Measurements from ENCODE around the gene KCNT2. TPM values are rescaled to one million over a fixed set of nuclear protein-coding genes. Genes with fewer than 3 reads are reported as not detected.
"Not testable (repeated sequence)": the region's sequence is repeated elsewhere in the genome, so short reads cannot be mapped to it uniquely, and the experiment has no call there.

The KCNT2 gene
- total RNA-seq, 1 donor: 0.21 TPM

DNA sequence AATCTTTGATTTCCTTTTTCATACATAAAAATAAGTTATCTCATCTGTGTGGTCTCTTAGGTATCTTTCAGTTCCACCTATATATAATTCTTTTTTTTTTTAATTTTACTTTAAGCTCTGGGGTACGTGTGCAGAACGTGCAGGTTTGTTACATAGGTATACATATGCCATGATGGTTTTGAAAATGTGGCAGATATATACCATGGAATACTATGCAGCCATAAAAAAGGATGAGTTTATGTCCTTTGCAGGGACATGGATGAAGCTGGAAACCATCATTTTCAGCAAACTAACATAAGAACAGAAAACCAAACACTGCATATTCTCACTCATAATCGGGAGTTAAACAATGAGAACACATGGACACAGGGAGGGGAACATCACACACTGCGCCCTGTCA lies 345.2 kb downstream of the KCNT2 start:
- H3K4me1 ChIP-seq (ENCODE audit: insufficient read depth, low read length); H3K27me3 ChIP-seq (ENCODE audit: insufficient read depth, low read length); H3K9me3 ChIP-seq (ENCODE audit: low read depth, low read length); H3K4me3 ChIP-seq (ENCODE audit: low read length): not testable (repeated sequence)

DNA sequence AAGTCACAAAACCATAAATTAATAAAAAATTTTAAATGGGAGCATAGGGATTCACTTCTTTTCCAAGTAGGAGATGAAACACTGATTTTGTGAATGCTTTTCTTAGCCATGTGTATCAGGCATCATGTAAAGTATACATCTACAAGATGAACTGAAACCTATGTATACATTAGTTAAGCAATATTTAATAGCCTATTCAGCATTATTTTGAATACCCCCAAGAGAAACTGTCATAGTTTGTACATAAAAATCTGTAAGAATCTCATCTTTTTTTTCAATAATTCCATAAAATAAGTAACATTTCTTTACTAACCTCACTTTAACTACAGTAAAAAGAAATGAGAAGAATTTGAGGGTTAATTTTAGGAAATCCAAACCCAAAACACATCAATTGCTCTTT lies 348.0 kb downstream of the KCNT2 start:
- Histone ChIP-seq H3K4me1 (ENCODE audit: insufficient read depth, low read length) (no peaks in the 10 kb centered on the region), H3K9me3 (ENCODE audit: low read depth, low read length) (no peaks in the 10 kb centered on the region), H3K4me3 (ENCODE audit: low read length) (no peak overlapping the region), H3K27me3 (ENCODE audit: insufficient read depth, low read length) (no peaks in the 10 kb centered on the region)

- no peaks in the 10 kb centered on the region for H3K4me1 ChIP-seq (ENCODE audit: insufficient read depth, low read length)
Measured at GRCh38 chr1:196259316-196259715, 348.9 kb downstream of the KCNT2 start.

GRCh38 chr1:196255762-196256161 lies 352.5 kb downstream of the KCNT2 start:
- Histone ChIP-seq H3K4me3 (ENCODE audit: low read length) (no peak overlapping the region), H3K9me3 (ENCODE audit: low read depth, low read length) (no peaks in the 10 kb centered on the region), H3K27me3 (ENCODE audit: insufficient read depth, low read length) (no peaks in the 10 kb centered on the region), H3K4me1 (ENCODE audit: insufficient read depth, low read length) (no peaks in the 10 kb centered on the region)

More at GRCh38 chr1:196259316-196259715, 348.9 kb downstream of the KCNT2 start:
- H3K4me3 ChIP-seq (ENCODE audit: low read length): no peak overlapping the region
- no peaks in the 10 kb centered on the region for H3K27me3 ChIP-seq (ENCODE audit: insufficient read depth, low read length)
- no peaks in the 10 kb centered on the region for H3K9me3 ChIP-seq (ENCODE audit: low read depth, low read length)

DNA sequence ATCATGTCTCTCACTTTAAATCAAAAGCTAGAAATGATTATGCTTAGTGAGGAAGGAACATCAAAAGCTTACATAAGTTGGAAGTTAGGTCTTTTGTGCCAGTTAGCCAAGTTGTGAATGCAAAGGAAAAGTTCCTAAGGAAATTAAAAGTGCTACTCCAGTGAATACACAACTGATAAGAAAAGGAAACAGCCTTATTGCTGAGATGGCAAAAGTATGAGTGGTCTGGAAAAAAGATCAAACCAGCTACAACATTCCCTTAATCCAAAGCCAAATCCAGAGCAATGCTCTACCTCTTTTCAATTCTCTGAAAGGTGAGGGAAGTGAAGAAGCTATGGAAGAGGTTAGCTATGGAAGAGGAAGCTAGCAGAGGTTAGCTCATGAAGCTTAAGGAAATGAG lies 378.7 kb downstream of the KCNT2 start:
- Histone ChIP-seq H3K9me3 (ENCODE audit: low read depth, low read length) (no peaks in the 10 kb centered on the region), H3K27me3 (ENCODE audit: insufficient read depth, low read length) (no peaks in the 10 kb centered on the region), H3K4me1 (ENCODE audit: insufficient read depth, low read length) (no peaks in the 10 kb centered on the region), H3K4me3 (ENCODE audit: low read length) (no peak overlapping the region)

DNA sequence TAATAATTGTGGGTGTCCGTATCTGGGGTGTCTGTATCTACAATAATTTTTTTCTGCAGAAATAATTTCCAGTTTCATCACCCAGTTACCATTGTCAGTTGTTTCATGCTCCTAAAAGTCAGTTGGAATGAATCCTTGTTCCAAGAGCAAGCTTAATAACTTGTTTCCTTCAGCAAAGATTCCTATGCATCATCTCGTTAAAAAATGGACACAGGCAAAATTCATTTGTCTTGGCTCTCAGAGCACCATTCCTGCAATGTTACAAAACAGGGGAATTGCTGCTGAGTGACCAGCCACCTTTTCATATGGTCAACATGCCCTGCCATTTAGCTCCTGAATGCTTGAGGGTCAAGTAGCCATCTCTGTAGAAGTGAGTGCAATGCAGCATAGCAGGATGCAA lies 393.4 kb downstream of the KCNT2 start:
- Histone ChIP-seq H3K27me3 (ENCODE audit: insufficient read depth, low read length) (no peaks in the 10 kb centered on the region), H3K4me3 (ENCODE audit: low read length) (no peak overlapping the region), H3K4me1 (ENCODE audit: insufficient read depth, low read length) (no peaks in the 10 kb centered on the region), H3K9me3 (ENCODE audit: low read depth, low read length) (no peaks in the 10 kb centered on the region)

DNA sequence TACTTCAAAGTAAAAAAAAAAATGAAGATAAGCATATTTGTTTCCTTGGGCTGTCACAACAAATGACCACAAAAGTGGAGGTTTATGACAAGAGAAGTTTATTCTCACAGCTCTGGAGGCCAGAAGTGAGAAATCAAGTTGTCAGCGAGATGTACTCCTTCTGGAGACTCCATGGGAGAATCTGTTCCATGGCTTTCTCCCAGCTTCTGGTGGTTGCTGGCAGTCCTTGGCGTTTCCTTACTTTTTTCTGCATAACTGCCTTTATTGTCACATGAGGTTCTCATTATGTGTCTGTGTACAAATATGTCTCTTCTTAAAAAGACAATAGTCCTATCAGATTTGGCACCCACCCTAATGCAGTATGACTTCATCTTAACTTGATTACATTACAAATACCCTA lies 398.3 kb downstream of the KCNT2 start:
- no peaks in the 10 kb centered on the region for H3K4me1 ChIP-seq (ENCODE audit: insufficient read depth, low read length)
- no peaks in the 10 kb centered on the region for H3K9me3 ChIP-seq (ENCODE audit: low read depth, low read length)
- no peaks in the 10 kb centered on the region for H3K27me3 ChIP-seq (ENCODE audit: insufficient read depth, low read length)
- H3K4me3 ChIP-seq (ENCODE audit: low read length): no peak overlapping the region

DNA sequence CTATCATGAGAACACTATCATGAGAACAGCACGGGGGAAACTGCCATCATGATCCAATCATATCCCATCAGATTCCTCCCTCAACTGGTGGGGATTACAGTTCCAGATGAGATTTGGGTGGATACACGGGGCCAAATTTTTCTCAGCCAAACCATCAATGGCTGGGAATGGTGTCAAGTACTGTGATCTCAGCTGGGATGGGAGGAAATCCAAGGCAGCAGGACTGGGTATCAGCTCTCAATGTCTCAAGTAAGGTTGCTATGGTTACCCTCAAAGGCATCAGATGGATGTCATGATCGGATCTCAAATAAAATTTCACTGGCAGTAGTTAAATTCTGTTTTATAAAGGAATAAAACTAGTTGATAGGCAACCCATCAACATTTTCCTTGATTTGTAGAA lies 399.0 kb downstream of the KCNT2 start:
- H3K9me3 ChIP-seq (ENCODE audit: low read depth, low read length): no peaks in the 10 kb centered on the region
- H3K27me3 ChIP-seq (ENCODE audit: insufficient read depth, low read length): no peaks in the 10 kb centered on the region
- H3K4me1 ChIP-seq (ENCODE audit: insufficient read depth, low read length): no peaks in the 10 kb centered on the region
- H3K4me3 ChIP-seq (ENCODE audit: low read length): no peak overlapping the region

DNA sequence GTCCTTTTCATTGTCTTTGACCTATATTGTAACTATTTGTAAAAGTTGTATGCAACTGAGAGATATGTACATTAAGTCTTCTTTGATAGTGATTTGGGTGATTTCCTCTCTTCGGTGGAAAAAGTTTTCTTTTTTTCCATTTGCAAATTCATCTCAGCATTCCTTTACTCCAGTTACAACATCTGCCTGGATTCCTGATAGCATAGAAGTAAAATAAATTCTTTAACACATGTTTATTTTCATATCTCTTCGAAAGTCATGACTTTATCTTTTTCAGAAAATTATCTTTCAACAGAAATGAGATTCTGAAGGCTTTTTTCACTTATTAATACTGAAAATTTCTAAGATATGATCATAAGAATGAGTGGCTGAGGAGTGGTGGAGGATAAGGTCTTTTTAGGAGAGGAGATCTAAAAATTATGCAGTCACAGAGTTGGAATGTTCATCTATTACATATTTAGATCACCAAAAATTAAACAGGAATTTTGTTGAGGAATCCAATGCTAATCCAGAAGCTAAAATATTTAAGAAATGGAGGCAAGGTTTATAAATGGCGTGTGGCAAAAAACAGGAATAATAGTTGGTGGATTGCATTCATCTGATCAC lies 400.5 kb downstream of the KCNT2 start:
- Histone ChIP-seq H3K9me3 (ENCODE audit: low read depth, low read length) (no peaks in the 10 kb centered on the region), H3K27me3 (ENCODE audit: insufficient read depth, low read length) (no peaks in the 10 kb centered on the region), H3K4me3 (ENCODE audit: low read length) (no peak overlapping the region), H3K4me1 (ENCODE audit: insufficient read depth, low read length) (no peaks in the 10 kb centered on the region)

DNA sequence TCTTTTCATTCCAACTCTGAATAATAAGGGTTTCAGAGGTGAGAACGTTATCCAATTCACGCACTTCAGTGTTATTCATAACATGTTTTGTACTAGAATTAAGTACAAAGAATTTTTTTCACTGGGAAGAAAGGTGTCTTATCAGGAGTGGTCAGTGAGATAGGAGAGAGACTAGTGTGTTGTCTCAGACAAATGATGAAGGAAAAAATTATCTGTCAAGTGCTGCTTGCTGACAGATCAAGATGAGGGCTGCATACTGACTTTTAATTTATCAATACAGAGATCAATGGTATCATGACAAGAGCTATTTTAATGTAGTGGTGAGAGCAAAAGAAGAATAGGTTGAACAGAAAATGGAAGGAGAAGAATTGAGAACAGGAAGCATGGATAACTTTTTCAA lies 402.4 kb downstream of the KCNT2 start:
- Histone ChIP-seq H3K9me3 (ENCODE audit: low read depth, low read length) (no peaks in the 10 kb centered on the region), H3K4me1 (ENCODE audit: insufficient read depth, low read length) (no peaks in the 10 kb centered on the region), H3K27me3 (ENCODE audit: insufficient read depth, low read length) (no peaks in the 10 kb centered on the region), H3K4me3 (ENCODE audit: low read length) (no peak overlapping the region)

DNA sequence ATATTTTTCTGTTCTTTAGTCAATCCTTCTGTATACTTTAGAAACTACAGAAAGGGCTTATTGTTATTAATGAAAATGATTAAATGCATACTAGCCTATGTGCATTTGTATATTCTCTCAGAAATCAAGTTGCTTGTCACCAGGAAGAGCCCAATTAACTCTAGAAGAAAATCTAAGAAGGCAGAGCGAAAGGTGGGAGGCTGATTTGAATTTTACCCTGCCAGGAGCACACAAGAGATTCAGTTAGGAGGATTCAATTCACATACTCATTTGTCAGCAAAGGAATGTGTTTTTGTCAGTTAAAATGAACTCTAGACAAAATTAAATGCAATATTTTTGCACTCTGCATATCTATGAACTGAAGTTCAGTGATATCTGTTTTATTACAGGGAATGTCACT lies 411.8 kb downstream of the KCNT2 start:
- H3K27me3 ChIP-seq (ENCODE audit: insufficient read depth, low read length): no peaks in the 10 kb centered on the region
- no peaks in the 10 kb centered on the region for H3K4me1 ChIP-seq (ENCODE audit: insufficient read depth, low read length)
- no peaks in the 10 kb centered on the region for H3K9me3 ChIP-seq (ENCODE audit: low read depth, low read length)
- H3K4me3 ChIP-seq (ENCODE audit: low read length): no peak overlapping the region

- Histone ChIP-seq H3K4me3 (ENCODE audit: low read length) (no peak overlapping the region), H3K27me3 (ENCODE audit: insufficient read depth, low read length) (no peaks in the 10 kb centered on the region), H3K9me3 (ENCODE audit: low read depth, low read length) (no peaks in the 10 kb centered on the region), H3K4me1 (ENCODE audit: insufficient read depth, low read length) (no peaks in the 10 kb centered on the region)
Measured at GRCh38 chr1:196193896-196194559, 414.2 kb downstream of the KCNT2 start.

DNA sequence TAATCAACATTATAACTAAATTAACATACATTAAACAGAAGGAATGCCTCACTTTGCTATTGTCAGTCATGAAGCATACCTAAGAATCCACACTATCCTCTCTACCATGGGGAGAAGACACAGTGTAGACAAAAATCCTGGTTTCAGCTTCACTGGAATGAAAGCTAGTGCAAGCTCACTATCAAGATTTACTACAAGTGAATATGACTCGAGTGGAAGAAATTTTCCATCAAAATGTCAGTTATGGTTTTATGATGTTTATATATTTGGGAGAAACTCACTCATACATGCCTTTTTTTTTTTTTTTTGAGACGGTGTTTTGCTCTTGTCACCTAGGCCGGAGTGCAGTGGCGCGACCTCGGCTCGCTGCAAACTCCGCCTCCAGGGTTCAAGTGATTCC lies 424.3 kb downstream of the KCNT2 start:
- H3K27me3 ChIP-seq (ENCODE audit: insufficient read depth, low read length): no peaks in the 10 kb centered on the region
- no peak overlapping the region for H3K4me3 ChIP-seq (ENCODE audit: low read length)
- H3K4me1 ChIP-seq (ENCODE audit: insufficient read depth, low read length): no peaks in the 10 kb centered on the region
- H3K9me3 ChIP-seq (ENCODE audit: low read depth, low read length): no peaks in the 10 kb centered on the region

- no peaks in the 10 kb centered on the region for H3K4me1 ChIP-seq (ENCODE audit: insufficient read depth, low read length)
- H3K4me3 ChIP-seq (ENCODE audit: low read length): no peak overlapping the region
- no peaks in the 10 kb centered on the region for H3K9me3 ChIP-seq (ENCODE audit: low read depth, low read length)
- no peaks in the 10 kb centered on the region for H3K27me3 ChIP-seq (ENCODE audit: insufficient read depth, low read length)
Measured at GRCh38 chr1:196181594-196181878, 426.7 kb downstream of the KCNT2 start.

GRCh38 chr1:196180847-196181593 lies 427.2 kb downstream of the KCNT2 start:
- H3K4me3 ChIP-seq (ENCODE audit: low read length): no peak overlapping the region
- no peaks in the 10 kb centered on the region for H3K27me3 ChIP-seq (ENCODE audit: insufficient read depth, low read length)
- no peaks in the 10 kb centered on the region for H3K9me3 ChIP-seq (ENCODE audit: low read depth, low read length)
- no peaks in the 10 kb centered on the region for H3K4me1 ChIP-seq (ENCODE audit: insufficient read depth, low read length)
